ENCODE results near the gene EEF1AKMT2. TPM values are rescaled to one million over a fixed set of nuclear protein-coding genes. Genes with fewer than 3 reads are reported as not detected.

The EEF1AKMT2 gene
- total and polyA plus RNA-seq, 2 of the 13 experiments (the other 11 are each of a cell fraction or from before 2014, with no cell fraction given) = 11.3 to 19.3 TPM

GRCh38 chr10:124744102-124745050 lies 47.3 kb downstream of the EEF1AKMT2 start, which contains the start of gene FAM53B (continued):
- TF ChIP-seq ZNF280D (CRISPR knock-in tag; IDR thresholded peaks at IDR 0.05) (no peak), ZZZ3 (CRISPR knock-in tag; IDR thresholded peaks at IDR 0.05; ENCODE audit: borderline replicate concordance) (no peak), FOXJ3 (CRISPR knock-in tag; IDR thresholded peaks at IDR 0.05; ENCODE audit: borderline replicate concordance) (peak; percentile 50; the same call in 1 of the 2 replicates), PITX1 (CRISPR knock-in tag; IDR thresholded peaks at IDR 0.05) (no peak), SUZ12 (IDR thresholded peaks at IDR 0.05; ENCODE audit: low read depth, low read length) (no peak), MZF1 (CRISPR knock-in tag; IDR thresholded peaks at IDR 0.05; ENCODE audit: borderline replicate concordance) (no peak), DMAP1 (CRISPR knock-in tag; IDR thresholded peaks at IDR 0.05) (0 out of 2 replicates have a peak, but pooled peaks have one; percentile 25), TFDP1 (CRISPR knock-in tag; IDR thresholded peaks at IDR 0.05; ENCODE audit: borderline replicate concordance) (peak; percentile 13; the same call in 1 of the 2 replicates), ZNF557 (CRISPR knock-in tag; IDR thresholded peaks at IDR 0.05) (no peak), ZNF891 (CRISPR knock-in tag; IDR thresholded peaks at IDR 0.05) (no peak), RFX5 (IDR thresholded peaks at IDR 0.05; ENCODE audit: low read depth, low read length) (0 out of 2 replicates have a peak, but pooled peaks have one; percentile 21), ETV5 (CRISPR knock-in tag; IDR thresholded peaks at IDR 0.05; ENCODE audit: borderline replicate concordance) (no peak), SRSF4 (IDR thresholded peaks at IDR 0.05; ENCODE audit: low read depth, low read length, poor library complexity, severe bottlenecking) (no peak), MED13 (CRISPR knock-in tag; IDR thresholded peaks at IDR 0.05) (no peak), MEF2D (CRISPR knock-in tag; IDR thresholded peaks at IDR 0.05) (no peak), KMT2B (CRISPR knock-in tag; IDR thresholded peaks at IDR 0.05) (0 out of 2 replicates have a peak, but pooled peaks have one; percentile 14), FOXK2 (IDR thresholded peaks at IDR 0.05) (peak; percentile 29; the same call in 1 of the 2 replicates), ZNF431 (CRISPR knock-in tag; IDR thresholded peaks at IDR 0.05; ENCODE audit: borderline replicate concordance, low read depth) (no peak), ATF6 (CRISPR knock-in tag; conservative IDR thresholded peaks at IDR 0.05) (no peak), ZFP1 (CRISPR knock-in tag; IDR thresholded peaks at IDR 0.05) (no peak), STAG1 (CRISPR knock-in tag; IDR thresholded peaks at IDR 0.05) (no peak), TBP (CRISPR knock-in tag; IDR thresholded peaks at IDR 0.05) (no peak)
